ENCODE data around the gene UBR1.

- TF ChIP-seq CTCF (conservative IDR thresholded peaks at IDR 0.05; ENCODE audit: low read length) (no peak), EZH2phosphoT487 (IDR thresholded peaks at IDR 0.05; ENCODE audit: borderline replicate concordance, low read depth, low read length) (no peak)
These were observed 197.3 kb downstream of the UBR1 start for GRCh38 chr15:42908538-42908937.

Measured in OCI-LY7 (cell line).